ENCODE data around the gene ATOH7.
A peak's percentile ranks its signal among the peaks of the same experiment; 100 is the strongest.
"Not testable (repeated sequence)": the region's sequence is repeated elsewhere in the genome, so short reads cannot be mapped to it uniquely, and the experiment has no call there.

ATOH7 gene

DNA sequence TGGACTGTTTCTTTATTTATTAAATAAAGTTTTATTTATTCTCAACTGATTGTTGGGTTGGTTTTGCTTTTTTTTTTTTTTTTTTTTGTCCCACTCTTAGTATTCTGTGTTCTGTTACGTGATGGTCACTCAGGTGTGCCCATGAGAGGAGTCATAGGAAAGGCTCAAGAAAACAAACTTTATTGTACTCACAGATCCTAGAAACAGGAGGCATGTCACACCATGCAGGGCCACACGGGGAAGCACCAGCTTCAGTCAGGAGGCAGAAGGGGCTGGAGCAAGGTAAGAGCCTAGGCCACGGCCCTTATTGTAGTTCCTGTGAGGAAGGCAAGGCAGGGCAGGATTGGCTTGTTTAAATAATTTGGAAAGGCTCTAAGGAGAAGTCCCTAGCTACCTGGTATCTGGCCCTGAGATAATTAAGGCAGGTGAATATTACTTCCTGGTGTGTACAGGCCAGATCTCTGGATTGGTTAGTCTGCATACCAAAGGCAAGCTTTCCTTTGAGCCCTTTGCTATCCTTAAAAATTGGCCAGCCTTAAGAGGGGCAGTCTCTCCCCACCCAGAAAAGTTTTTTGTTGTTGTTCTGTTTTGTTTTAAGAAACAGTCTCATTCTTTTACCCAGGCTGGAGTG lies 8.3 kb downstream of the ATOH7 start:
- in situ Hi-C loops (cut with MboI; ENCODE audit: low sequenced_read_pairs) = no loop called here
- Histone ChIP-seq H3K27me3 (ENCODE audit: low read depth) (no peaks in the 10 kb centered on the region), H3K4me3 (no peak overlapping the region), H3K4me1 (no peaks in the 10 kb centered on the region), H3K9me3 (no peaks in the 10 kb centered on the region), H3K36me3 (replicated peaks) (no peaks in the 10 kb centered on the region)
- DNase-seq (ENCODE audit: low spot score in 2 of 2) = peak in 1 of 2 experiments; percentile 13

DNA sequence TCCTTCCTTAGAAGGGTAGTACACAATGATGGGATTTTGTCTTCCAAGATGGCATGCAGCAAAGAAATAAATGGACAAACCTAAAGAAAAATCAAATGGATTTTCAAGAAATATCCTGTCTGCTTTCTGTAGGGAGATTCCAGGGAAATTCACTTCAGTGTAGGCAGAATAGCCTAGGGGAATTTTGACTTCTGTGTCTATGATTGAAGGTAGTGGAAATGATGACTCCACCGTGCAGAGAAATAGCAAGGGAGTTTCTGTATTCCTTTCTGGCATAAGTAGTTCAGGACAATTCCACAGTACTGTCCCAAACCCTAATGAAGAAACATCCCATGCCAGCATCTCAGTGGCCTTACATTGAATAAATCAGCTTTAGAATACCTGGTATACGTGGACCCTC lies 9.5 kb downstream of the ATOH7 start:
- in situ Hi-C loops (cut with MboI; ENCODE audit: low sequenced_read_pairs) = no loop called here
- Histone ChIP-seq H3K36me3 (replicated peaks) (no peaks in the 10 kb centered on the region), H3K9me3 (no peaks in the 10 kb centered on the region), H3K27me3 (ENCODE audit: low read depth) (no peaks in the 10 kb centered on the region), H3K4me1 (no peaks in the 10 kb centered on the region), H3K4me3 (no peak overlapping the region)
- no peak for DNase-seq (ENCODE audit: low spot score in 2 of 2)

DNA sequence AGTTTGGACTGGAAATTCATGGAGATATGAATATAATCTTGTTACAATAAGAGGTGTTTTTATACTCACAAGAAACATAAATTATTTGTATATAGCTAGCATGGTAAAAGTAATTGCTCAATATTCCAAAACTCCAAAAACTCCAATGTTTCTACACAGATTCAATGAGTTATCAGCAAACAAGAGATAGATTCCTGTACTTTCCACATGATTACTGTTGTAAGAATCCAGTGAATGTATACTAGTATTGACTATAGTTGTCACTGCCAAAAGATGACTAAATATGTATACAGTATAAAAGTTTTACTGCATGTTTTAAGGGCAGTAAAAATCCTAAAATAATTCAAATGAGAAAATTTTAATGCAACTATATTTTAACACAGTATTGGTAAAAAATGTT lies 10.7 kb downstream of the ATOH7 start:
- H3K36me3 ChIP-seq (replicated peaks) = no peaks in the 10 kb centered on the region
- H3K4me3 ChIP-seq = no peak overlapping the region
- DNase-seq (ENCODE audit: low spot score in 2 of 2) = no peak
- no peaks in the 10 kb centered on the region for H3K4me1 ChIP-seq
- no peaks in the 10 kb centered on the region for H3K9me3 ChIP-seq
- no peaks in the 10 kb centered on the region for H3K27me3 ChIP-seq (ENCODE audit: low read depth)
- in situ Hi-C loops (cut with MboI; ENCODE audit: low sequenced_read_pairs) = no loop called here

DNA sequence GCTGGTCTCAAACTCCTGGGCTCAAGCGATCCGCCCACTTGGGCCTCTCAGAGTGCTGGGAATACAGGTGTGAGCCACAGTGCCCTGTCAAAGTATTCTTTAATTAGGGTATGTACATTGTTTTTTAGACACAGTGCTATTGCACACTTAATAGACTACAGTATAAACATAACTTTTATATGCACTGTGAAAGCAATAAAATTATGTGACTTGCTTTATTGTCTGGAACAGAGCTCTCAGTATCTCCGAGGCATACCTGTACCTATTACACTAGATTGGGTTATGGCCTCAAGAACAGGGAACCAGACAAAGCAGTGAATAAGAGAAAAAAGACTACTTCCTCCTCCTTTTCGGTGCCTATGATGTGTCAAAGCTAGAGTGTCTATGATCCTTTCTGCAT lies 13.1 kb downstream of the ATOH7 start:
- H3K4me3 ChIP-seq = no peak overlapping the region
- in situ Hi-C loops (cut with MboI; ENCODE audit: low sequenced_read_pairs) = no loop called here
- no peaks in the 10 kb centered on the region for H3K27me3 ChIP-seq (ENCODE audit: low read depth)
- no peak for DNase-seq (ENCODE audit: low spot score in 2 of 2)
- no peaks in the 10 kb centered on the region for H3K4me1 ChIP-seq
- H3K9me3 ChIP-seq = no peaks in the 10 kb centered on the region
- H3K36me3 ChIP-seq (replicated peaks) = no peaks in the 10 kb centered on the region

DNA sequence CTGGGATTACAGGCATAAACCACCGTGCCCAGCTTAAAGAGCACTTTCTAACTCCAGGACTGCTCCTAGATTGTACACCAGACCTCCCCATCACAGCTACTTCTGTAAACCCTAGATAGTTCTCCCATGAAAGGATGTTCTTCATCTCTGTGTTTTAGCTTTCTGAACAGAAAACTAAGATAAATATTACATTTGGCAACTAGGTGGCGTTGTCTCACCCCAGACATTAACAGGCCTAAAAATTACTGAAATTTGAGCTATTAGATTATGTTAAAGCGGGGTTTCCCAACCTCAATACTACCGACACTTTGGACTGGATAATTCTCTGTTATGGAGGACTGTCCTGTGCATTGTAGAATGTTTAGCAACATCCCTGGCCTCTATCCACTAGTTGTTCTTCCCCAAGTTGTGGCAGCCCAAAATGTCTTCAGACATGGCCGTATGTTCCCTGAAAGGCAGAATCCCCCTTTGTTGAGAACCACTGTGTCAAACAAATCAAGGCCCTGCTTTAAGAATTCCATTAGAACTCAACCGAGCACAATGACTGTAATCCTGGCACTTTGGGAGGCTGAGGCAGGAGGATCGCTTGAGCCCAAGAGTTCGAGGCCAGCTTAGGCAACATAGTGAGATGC lies 19.1 kb downstream of the ATOH7 start:
- in situ Hi-C loops (cut with MboI; ENCODE audit: low sequenced_read_pairs) = loop anchor here (5.0 kb wide), 1 partner anchor 84 kb away; no protein-coding TSS in a partner anchor
- Histone ChIP-seq H3K36me3 (replicated peaks) (no peaks in the 10 kb centered on the region), H3K27me3 (ENCODE audit: low read depth) (peaks cover 4% of the 10 kb centered on the region; the same call in 1 of the 2 replicates), H3K4me3 (no peak overlapping the region), H3K9me3 (no peaks in the 10 kb centered on the region), H3K4me1 (no peaks in the 10 kb centered on the region)
- peak in 1 of 2 experiments; percentile 19 for DNase-seq (ENCODE audit: low spot score in 2 of 2)

DNA sequence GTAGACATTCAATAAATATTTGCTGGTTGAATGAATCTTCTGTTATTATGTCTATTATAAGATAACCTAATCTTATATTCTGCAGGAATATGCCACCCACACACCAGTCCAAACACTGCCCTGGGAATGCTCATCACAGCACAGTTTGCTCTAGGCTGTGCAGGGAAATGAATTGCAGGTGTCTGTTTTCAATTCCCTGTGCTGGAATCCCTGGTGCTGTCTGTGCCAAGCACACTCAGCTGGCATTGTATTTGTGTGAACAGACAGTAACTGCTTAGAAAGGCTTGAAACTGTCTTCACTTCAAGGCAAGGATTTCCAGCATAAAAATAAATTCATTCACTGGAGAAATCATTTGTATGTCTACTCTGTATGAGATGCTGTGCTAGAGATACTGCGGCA lies 20.2 kb downstream of the ATOH7 start:
- H3K4me1 ChIP-seq = no peaks in the 10 kb centered on the region
- no peak overlapping the region for H3K4me3 ChIP-seq
- DNase-seq (ENCODE audit: low spot score in 2 of 2) = no peak
- H3K9me3 ChIP-seq = no peaks in the 10 kb centered on the region
- no peaks in the 10 kb centered on the region for H3K36me3 ChIP-seq (replicated peaks)
- in situ Hi-C loops (cut with MboI; ENCODE audit: low sequenced_read_pairs) = loop anchor here (5.0 kb wide), 1 partner anchor 86 kb away; no protein-coding TSS in a partner anchor
- H3K27me3 ChIP-seq (ENCODE audit: low read depth) = peaks cover 4% of the 10 kb centered on the region; the same call in 1 of the 2 replicates

DNA sequence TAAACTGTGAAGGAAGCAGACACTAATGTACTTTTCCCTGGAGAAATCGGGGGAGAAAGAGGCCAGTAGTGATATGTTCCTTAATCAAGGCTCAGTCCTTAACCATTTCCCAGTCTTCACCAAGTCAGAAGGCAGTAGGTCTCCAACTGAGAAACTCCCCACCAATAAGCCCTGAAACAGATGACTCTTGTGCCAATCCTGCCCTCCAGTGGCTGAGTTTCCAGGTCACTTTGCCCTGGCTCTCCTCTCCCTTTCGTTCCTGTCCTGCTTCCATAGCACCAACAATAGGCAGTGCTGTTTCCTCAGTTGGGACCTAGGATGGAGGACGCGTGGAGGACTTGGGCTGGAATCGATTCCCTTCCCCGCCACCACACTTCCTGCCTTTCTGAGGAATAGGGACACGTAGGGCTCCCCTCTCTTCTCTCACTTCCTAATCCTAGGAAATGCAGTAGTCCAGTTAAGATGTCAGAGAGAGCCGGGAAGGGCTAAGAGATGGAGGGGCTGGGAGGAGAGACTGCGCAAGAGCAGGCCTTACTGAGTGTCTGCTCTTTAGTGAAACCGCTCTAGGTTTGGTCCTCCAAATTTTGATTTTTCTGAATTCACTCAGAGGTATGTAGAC lies 23.4 kb downstream of the ATOH7 start:
- Histone ChIP-seq H3K36me3 (replicated peaks) (no peaks in the 10 kb centered on the region), H3K9me3 (no peaks in the 10 kb centered on the region), H3K4me1 (no peaks in the 10 kb centered on the region), H3K27me3 (ENCODE audit: low read depth) (peaks cover 4% of the 10 kb centered on the region; the same call in 1 of the 2 replicates), H3K4me3 (no peak overlapping the region)
- in situ Hi-C loops (cut with MboI; ENCODE audit: low sequenced_read_pairs) = no loop called here
- peak; percentile 73 to 81 for DNase-seq (ENCODE audit: low spot score in 2 of 2)

DNA sequence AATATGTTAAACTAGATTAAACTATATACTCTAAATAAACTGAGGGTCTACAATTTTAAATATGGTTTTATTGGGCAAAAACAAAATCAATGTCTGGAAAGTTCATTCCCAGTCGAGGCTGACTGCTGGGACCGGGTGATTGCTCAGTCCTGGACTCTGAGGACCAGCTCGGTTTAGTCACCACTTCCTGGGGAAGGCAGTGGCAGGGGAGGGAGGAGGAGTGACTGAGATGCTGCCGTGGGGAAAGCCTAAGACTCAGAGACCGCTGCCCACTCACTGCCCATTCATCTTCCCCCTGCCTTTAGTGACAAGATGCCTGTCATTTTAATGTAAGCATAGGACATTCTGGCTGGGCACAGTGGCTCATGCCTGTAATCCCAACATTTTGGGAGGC lies 29.0 kb downstream of the ATOH7 start:
- in situ Hi-C loops (cut with MboI; ENCODE audit: low sequenced_read_pairs) = no loop called here
- Histone ChIP-seq H3K36me3 (replicated peaks) (no peaks in the 10 kb centered on the region), H3K4me1 (no peaks in the 10 kb centered on the region), H3K27me3 (ENCODE audit: low read depth) (peaks cover 3% of the 10 kb centered on the region; the same call in 1 of the 2 replicates), H3K4me3 (no peak overlapping the region), H3K9me3 (no peaks in the 10 kb centered on the region)
- DNase-seq (ENCODE audit: low spot score in 2 of 2) = no peak

DNA sequence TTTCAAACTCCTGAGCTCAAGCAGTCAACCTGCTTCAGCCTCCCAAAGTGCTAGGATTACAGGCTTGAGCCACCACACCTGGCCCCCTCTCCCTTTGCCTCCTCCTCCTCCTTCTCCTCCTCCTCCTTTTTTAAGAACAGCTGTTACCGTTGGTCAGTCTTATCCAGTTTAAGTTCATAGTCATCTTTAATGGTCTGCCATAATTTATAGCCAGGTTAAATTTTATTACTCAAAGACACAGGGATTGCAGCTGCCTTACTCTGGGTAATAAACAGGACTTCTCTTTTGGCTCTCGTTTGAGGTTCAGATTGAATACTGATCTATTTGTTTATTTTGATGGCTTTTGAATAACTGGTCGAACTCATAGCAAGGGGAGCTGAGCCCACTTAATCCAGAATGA lies 35.2 kb downstream of the ATOH7 start:
- in situ Hi-C loops (cut with MboI; ENCODE audit: low sequenced_read_pairs) = no loop called here
- H3K4me1 ChIP-seq = no peaks in the 10 kb centered on the region

DNA sequence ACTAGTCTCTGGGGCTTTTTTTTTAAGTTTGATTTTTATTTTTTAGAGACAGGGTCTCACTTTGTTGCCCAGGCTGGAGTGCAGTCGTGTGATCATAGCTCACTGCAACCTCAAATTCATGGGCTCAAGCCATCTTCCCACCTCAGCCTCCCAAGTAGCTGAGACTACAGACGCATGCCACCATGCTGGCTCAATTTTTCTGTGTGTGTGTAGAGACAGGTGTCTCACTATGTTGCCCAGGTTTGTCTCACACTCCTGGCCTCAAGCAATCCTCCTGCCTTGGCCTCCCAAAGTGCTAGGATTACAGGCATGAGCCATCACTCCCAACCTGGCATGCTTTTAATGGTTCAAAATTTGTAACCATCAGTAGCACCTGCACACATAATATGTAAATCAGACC lies 36.1 kb downstream of the ATOH7 start:
- H3K27me3 ChIP-seq (ENCODE audit: low read depth); DNase-seq (ENCODE audit: low spot score in 2 of 2); H3K9me3 ChIP-seq; H3K4me3 ChIP-seq; H3K4me1 ChIP-seq; in situ Hi-C loops (cut with MboI; ENCODE audit: low sequenced_read_pairs); H3K36me3 ChIP-seq (replicated peaks): not testable (repeated sequence)

More for the DNA sequence above, 35.2 kb downstream of the ATOH7 start:
- no peak for DNase-seq (ENCODE audit: low spot score in 2 of 2)
- Histone ChIP-seq H3K36me3 (replicated peaks) (no peaks in the 10 kb centered on the region), H3K9me3 (no peaks in the 10 kb centered on the region), H3K27me3 (ENCODE audit: low read depth) (peaks cover 7% of the 10 kb centered on the region; the same call in 1 of the 2 replicates), H3K4me3 (no peak overlapping the region)

DNA sequence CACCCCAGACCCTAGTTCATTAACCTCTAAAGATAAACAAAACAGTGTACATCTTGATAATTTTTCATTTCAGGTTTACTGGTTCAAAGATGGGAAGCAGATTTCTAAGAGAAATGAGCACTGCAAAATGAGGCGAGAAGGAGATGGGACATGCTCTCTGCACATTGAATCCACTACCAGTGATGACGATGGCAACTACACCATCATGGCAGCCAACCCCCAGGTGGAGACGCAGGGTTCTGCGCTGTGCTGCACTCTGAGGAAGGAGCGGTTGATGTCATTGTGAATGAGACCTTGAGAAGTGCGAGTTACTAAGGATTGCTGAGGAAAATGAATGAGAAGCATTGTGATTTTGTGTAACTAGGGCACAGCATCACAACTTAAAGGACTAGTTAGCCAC lies 37.6 kb downstream of the ATOH7 start:
- Histone ChIP-seq H3K36me3 (replicated peaks) (no peaks in the 10 kb centered on the region), H3K4me3 (no peak overlapping the region), H3K9me3 (no peaks in the 10 kb centered on the region), H3K27me3 (ENCODE audit: low read depth) (0 out of 2 replicates have a peak, but pooled peaks cover 4% of the 10 kb centered on the region), H3K4me1 (no peaks in the 10 kb centered on the region)
- in situ Hi-C loops (cut with MboI; ENCODE audit: low sequenced_read_pairs) = no loop called here
- no peak for DNase-seq (ENCODE audit: low spot score in 2 of 2)

DNA sequence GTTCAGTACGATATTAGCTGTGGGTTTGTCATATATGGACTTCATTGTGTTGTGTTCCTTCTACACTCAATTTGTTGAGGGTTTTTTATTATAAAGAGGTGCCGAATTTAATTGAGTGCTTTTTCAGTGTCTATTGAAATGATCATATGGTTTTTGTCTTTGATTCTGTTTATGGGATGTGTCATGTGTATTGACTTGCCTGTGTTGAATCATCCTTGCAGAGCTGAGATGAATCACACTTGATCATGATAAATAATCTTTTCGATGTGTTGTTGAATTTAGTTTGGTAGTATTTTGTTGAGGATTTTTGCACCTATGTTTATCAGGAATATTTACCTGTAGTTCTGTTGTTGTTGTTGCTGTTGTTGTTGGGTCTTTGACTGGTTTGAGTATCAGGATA lies 39.8 kb downstream of the ATOH7 start:
- no peaks in the 10 kb centered on the region for H3K9me3 ChIP-seq
- in situ Hi-C loops (cut with MboI; ENCODE audit: low sequenced_read_pairs) = no loop called here
- no peak overlapping the region for H3K4me3 ChIP-seq
- H3K4me1 ChIP-seq = no peaks in the 10 kb centered on the region
- H3K36me3 ChIP-seq (replicated peaks) = no peaks in the 10 kb centered on the region
- H3K27me3 ChIP-seq (ENCODE audit: low read depth) = 0 out of 2 replicates have a peak, but pooled peaks cover 4% of the 10 kb centered on the region
- no peak for DNase-seq (ENCODE audit: low spot score in 2 of 2)

DNA sequence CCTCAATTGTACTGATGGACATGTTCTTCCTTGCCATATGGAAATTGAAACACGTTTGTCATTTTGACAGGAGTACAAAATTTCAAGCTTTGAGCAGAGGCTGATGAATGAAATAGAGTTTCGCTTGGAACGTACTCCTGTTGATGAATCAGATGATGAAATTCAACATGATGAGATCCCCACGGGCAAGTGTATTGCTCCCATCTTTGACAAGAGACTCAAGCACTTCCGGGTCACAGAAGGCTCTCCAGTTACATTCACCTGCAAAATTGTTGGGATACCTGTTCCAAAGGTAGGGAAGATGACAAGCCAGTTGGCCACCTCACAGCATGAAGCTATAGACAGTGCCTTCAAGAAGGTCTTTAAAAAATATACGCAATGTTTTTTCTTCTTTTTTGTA lies 43.1 kb downstream of the ATOH7 start:
- Histone ChIP-seq H3K4me1 (no peaks in the 10 kb centered on the region), H3K9me3 (no peaks in the 10 kb centered on the region), H3K4me3 (no peak overlapping the region), H3K27me3 (ENCODE audit: low read depth) (peaks cover 4% of the 10 kb centered on the region; the same call in 1 of the 2 replicates), H3K36me3 (replicated peaks) (no peaks in the 10 kb centered on the region)
- in situ Hi-C loops (cut with MboI; ENCODE audit: low sequenced_read_pairs) = no loop called here
- no peak for DNase-seq (ENCODE audit: low spot score in 2 of 2)

DNA sequence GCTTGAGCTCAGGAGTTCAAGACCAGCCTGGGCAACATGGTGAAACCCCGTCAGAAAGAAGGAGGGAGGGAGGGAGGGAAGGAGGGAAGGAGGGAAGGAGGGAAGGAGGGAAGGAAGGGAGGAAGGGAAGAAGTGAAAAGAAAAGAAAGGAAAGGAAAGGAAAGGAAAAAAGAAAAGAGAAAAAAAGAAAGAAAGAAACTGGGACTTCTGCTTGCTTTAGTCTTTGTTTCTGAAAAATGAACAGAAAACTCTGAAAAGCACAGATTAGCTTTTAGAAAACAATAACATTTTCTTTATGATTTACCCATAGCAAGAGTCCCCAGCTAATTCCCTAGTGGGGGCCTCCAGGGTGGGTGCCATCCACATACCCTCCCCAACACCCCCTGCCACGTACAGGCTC lies 46.8 kb downstream of the ATOH7 start:
- H3K36me3 ChIP-seq (replicated peaks) = no peaks in the 10 kb centered on the region
- no peaks in the 10 kb centered on the region for H3K9me3 ChIP-seq
- no peaks in the 10 kb centered on the region; the same call in 1 of the 2 replicates for H3K27me3 ChIP-seq (ENCODE audit: low read depth)
- in situ Hi-C loops (cut with MboI; ENCODE audit: low sequenced_read_pairs) = no loop called here
- no peak overlapping the region for H3K4me3 ChIP-seq
- no peaks in the 10 kb centered on the region for H3K4me1 ChIP-seq
- DNase-seq (ENCODE audit: low spot score in 2 of 2) = no peak

All from HAP-1 (cell line).